ENCODE data around the gene NAPB.
A peak's percentile ranks its signal among the peaks of the same experiment; 100 is the strongest.
"Not testable (repeated sequence)": the region's sequence is repeated elsewhere in the genome, so short reads cannot be mapped to it uniquely, and the experiment has no call there.

NAPB gene

GRCh38 chr20:23420943-23421931 lies at the start of gene NAPB:
TSS of gene NAPB (minus strand) at chr20:23421488. CDS start at chr20:23421402, 86 bp downstream.
- DNase-seq (ENCODE audit: low read depth in 2 of 2), result peak; percentile 85 to 86

- DNase-seq (ENCODE audit: low read depth in 2 of 2), result not testable (repeated sequence)
Observed at GRCh38 chr20:23466961-23467360, 45.7 kb upstream of the NAPB start.

DNA sequence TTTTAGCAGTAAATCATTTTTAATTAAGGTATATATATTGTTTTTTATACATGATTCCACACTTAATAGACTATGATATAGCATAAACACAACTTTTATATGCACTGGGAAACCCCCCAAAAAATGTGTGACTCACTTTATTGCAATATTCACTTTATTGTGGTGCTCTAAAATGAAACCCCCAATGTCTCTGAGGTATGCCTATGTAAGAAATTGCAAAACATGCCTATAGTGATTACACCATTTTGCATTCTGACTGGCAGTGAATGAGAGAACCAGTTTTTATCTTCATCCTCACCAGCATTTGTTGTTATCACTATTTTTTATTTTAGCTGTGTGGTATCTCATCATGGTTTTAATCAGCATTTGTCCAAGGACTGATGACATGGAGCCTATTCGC lies 39.9 kb upstream of the NAPB start:
- DNase-seq (ENCODE audit: low read depth in 2 of 2), result no peak

DNA sequence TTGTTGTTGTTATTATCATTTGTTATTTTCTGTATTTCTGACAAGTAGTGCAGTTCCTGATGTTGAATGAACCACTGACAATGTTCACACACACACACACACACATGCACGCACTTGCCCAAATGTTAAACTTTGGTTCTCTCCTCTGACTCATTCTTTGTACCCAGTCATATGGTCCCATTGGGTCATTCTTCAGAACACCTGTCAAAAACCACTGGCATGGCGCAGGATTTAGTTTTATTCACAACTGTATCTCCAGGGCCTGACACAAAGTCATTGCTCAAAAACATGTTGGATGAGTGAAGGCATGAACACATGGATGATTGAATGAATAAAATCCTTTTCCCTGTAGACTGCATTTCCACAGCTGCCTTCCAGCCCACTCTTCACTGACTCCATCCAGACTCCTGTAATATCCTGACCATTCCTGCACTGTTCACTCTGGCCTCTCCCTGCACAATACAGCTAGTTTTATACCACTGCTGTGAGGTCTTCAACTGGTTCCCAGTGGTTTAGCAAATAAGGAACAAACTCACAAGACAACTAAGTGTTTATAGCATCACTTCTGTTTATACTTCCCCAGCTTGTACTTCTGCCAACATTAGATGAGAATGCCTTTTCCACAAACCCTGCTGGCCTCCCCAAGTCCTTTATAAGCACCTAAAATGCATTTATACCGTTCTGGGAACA lies 38.3 kb upstream of the NAPB start:
- DNase-seq (ENCODE audit: low read depth in 2 of 2), result no peak

DNA sequence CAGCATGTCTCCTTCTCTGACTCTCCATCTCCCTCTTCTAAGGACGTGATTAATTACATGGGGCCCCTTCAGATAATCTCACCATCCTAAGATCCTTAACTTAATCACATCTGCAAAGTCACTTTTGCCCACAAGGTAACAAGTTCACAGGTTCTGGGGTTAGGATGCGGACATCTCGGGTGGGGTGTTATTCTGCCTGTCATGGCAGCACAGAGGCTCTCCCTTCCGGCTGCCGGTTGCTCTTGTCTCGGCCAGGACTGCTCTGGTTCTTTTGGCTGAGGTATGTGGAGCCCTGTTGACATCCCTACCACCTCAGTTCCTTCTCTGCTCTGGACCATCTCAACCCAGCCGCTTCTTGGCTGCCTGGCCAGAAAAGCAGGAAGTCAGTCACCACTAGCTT lies 35.6 kb upstream of the NAPB start:
- no peak for DNase-seq (ENCODE audit: low read depth in 2 of 2)

DNA sequence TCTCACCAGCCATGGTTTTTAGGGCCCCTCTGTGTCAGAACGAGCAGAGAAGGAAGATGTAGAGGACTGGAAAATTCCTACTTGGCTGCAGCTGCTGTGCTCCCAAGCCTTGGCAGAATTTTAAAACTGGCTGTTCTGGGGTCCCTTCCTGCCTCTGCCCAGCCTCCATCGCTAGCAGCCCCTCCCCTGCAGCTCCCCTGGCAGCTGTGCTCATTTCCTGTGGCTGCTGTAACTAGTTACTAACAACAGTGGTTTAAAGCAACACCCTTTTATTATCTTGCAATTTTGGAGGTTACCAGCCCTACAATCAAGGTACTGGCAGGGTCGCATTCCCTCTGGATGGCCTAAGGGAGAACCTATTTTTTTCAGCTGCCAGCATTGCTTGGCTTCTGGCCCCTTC lies 35.1 kb upstream of the NAPB start:
- DNase-seq (ENCODE audit: low read depth in 2 of 2), result no peak

GRCh38 chr20:23455639-23456038 lies 34.4 kb upstream of the NAPB start:
- DNase-seq (ENCODE audit: low read depth in 2 of 2), result no peak

- DNase-seq (ENCODE audit: low read depth in 2 of 2), result no peak
Observed at GRCh38 chr20:23454816-23455215, 33.5 kb upstream of the NAPB start.

GRCh38 chr20:23453549-23454543 lies 32.6 kb upstream of the NAPB start:
- DNase-seq (ENCODE audit: low read depth in 2 of 2), result no peak

DNA sequence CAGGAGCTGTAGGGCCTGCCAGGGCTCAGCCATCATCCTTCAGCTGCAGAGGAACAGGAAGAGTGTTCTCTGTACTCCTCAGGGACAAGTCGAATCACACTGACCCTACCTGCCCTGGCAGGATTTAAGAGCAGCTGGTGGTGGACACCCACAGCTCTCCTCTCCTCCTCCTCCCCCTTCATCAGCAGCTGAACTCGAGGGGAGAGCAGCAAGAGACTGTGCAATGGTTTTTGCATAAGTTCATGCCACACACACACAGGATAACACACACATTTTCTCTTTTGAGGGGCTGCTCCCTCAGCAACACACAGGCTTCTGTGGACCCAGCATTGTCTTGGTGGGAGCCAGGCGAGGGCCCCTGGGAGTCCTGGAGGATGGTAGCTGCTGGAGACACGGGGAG lies 31.5 kb upstream of the NAPB start, which contains the start of gene CST11:
TSS of gene CST11 (minus strand) at position 101 of the 400 bp plus-strand sequence. CDS start at position 36, 65 bp downstream.
- no peak for DNase-seq (ENCODE audit: low read depth in 2 of 2)

- no peak for DNase-seq (ENCODE audit: low read depth in 2 of 2)
Observed at GRCh38 chr20:23451956-23452487, 30.7 kb upstream of the NAPB start.

DNA sequence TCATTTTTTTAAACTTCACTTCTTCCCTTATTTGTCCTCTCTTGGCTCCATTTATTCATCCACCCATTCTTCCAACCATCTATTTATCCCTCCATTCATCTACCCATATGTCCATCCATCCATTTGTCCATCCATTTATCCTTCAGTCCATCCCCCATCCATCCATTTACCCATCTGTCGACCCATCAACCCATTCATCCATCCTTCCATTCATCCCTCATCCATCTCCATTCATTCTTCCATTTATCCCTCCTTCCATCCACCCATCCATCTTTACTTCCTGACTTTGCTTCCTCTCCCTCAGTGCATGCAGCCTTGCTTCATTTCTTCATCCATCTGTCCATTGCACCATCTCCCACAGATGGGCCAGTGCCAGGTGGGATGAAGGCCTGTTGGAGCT lies 29.6 kb upstream of the NAPB start:
- no peak for DNase-seq (ENCODE audit: low read depth in 2 of 2)

- no peak for DNase-seq (ENCODE audit: low read depth in 2 of 2)
Observed at GRCh38 chr20:23449421-23449820, 28.1 kb upstream of the NAPB start.

- DNase-seq (ENCODE audit: low read depth in 2 of 2), result no peak
Observed at GRCh38 chr20:23448167-23448566, 26.9 kb upstream of the NAPB start.

GRCh38 chr20:23446505-23446904 lies 25.2 kb upstream of the NAPB start:
- DNase-seq (ENCODE audit: low read depth in 2 of 2), result no peak

- DNase-seq (ENCODE audit: low read depth in 2 of 2), result no peak
Observed at GRCh38 chr20:23445596-23446217, 24.4 kb upstream of the NAPB start.

DNA sequence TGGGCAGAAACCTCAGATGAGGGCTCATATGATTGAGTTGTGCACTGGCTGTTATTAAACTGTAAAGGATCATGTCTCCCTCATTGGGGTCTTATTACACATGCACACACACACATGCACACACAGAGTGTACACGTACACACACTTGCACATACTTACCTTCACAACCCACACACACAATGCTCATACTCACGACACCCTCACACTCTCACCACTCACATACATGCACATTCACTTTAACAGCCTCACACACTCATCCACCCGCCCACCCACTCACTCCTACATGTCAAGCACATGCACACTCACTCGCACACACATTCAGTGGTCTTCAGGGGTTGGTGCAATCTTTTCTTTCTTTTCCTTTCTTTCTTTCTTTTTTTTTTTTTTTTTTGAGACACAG lies 23.6 kb upstream of the NAPB start:
- no peak for DNase-seq (ENCODE audit: low read depth in 2 of 2)

DNA sequence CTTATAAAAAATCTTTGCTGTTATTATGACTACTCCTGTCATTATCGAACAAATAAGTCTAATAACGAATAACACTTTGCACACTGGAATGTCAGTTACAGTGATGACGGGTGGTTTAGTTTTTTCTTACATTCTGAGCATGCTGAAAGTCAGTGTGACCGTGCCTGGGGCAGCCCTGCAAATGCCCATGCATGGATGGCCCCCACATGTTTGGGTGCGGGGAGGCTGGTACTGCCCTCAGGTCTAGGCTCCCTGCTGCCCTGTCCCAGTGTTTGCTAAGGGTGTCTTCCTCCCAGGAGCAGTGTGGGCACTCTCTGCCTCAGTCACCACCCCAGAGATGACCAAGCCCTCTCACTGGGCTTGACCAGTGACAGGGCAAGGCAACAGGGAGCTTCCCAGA lies 21.1 kb upstream of the NAPB start:
- no peak for DNase-seq (ENCODE audit: low read depth in 2 of 2)

DNA sequence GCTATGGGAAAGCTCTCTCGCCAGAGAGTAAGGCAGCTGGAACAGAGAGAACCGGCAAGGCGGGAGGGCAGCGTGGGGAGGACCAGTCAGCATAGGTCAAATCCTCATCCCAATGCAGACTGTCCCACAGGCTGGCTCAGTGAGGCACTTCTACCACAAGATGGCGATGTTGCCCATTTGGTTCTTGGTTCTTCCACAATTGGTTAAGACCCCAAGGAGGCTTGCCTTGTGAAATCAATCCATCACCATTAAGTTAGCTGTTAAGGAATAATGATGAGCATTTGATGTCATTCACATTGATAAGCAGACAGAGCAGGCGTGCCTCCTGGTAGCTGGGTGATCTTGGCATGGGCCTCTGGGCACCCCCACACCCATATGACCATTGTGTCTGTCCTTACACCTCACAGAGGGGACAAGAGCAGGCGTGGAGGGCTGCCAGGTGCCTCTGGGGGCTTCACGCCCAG lies 20.6 kb upstream of the NAPB start:
- DNase-seq (ENCODE audit: low read depth in 2 of 2), result peak in 1 of 2 donors; percentile 32

GRCh38 chr20:23440004-23440403 lies 18.7 kb upstream of the NAPB start:
- DNase-seq (ENCODE audit: low read depth in 2 of 2), result no peak

DNA sequence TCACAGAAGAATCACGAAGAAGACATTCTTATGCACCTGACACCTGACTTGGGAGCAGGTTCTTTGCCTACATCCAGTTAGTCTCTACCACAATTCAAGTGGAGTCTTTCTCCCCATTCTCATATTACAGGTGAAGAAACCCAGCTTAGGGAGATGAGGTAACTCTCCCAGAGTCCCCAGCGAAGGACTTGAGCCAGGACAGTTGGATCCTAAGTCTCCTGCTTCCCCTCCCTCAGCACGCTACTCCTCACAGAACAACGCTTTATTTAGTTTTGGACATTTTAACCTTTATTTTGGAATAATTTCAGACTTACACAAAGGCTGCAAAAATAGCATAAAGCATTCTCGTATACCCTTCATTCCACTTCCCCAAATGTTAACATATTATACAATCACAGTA lies 17.4 kb upstream of the NAPB start:
- DNase-seq (ENCODE audit: low read depth in 2 of 2), result no peak
